T-helper 2 cell treated with Interferon-gamma antibody and Interleukin-4, amounts not matched to agents 100 ng/mL and 5 ng/mL, for 36 hours (primary cell): ENCODE measurements around the gene MICAL1. TPM values are rescaled to one million over a fixed set of nuclear protein-coding genes. Genes with fewer than 3 reads are reported as not detected.
"Not testable (repeated sequence)": the region's sequence is repeated elsewhere in the genome, so short reads cannot be mapped to it uniquely, and the experiment has no call there.

Source experiments
- intact Hi-C: fragments of 100-400 bp; cut with micrococcal nuclease; formaldehyde crosslinking; loops from one replicate; pipeline ENCODE4 v1.15.1; 2023
- total RNA-seq: library from RNA; stranded (reverse); gene quantifications from 2 replicates; pipeline ENCODE4 v1.2.3, GENCODE V29; 2022

The MICAL1 gene
- total RNA-seq, 1 donor from 2014 or later, result 84.6 TPM

DNA sequence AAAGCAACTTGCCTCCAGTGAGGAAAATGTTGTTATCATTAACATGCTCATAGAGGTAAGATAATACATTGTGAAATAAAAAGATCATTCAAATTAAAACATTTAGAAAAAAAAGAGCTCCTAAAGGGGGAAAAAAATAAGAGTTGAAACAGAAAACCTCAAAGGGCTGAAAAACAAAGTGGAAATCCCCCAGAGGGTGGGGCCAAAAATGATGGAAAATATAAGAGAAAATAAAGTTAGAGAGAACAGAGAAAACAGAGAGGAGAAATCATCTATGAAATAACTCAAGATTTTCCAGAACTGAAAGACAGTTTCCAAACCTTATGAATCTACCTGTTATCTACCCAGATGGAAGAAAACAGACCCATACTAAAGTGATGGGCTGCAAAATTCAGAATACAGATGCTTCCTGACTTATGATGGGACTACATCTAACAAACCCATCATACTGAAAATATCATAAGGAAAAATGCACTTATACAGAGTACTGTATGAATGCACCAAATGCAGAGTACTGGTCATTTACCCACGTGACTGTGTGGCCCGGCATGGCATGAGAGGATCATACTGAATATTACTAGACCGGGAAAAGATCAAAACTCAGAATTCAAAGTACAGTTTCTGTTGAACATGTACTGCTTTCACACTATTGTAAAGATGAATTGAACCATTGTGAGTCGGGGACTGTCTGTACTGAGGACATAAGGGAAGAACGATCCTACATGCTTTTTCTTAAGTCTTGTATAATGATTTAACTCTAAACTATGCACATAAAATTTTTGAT lies 23.5 kb upstream of the MICAL1 start:
- intact Hi-C loops, result no loop called here

DNA sequence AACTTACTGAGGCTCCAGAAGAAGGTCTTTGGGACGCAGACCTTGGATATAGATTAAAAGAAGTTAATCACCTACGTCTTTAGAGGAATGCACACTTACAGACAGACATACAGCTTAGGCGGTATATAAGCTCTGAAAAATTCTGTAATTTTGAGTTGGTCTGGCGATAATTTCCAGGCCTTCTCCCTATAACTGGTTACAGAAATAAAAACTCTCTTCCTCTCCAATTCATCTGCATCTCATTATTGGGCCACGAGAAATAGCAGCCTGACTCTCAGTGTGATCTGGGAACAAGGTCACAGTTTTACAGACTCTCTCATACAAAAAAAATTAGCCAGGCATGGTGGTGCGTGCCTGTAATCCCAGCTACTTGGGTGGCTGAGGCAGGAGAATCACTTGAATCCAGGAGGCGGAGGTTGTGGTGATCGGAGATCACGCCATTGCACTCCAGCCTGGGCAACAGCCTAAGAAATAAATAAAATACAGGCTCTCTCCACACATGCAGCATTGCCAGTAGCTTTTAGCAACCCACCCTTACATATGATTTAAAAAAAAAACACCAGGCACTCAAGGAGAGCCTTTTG lies 22.7 kb upstream of the MICAL1 start:
- intact Hi-C loops, result no loop called here

DNA sequence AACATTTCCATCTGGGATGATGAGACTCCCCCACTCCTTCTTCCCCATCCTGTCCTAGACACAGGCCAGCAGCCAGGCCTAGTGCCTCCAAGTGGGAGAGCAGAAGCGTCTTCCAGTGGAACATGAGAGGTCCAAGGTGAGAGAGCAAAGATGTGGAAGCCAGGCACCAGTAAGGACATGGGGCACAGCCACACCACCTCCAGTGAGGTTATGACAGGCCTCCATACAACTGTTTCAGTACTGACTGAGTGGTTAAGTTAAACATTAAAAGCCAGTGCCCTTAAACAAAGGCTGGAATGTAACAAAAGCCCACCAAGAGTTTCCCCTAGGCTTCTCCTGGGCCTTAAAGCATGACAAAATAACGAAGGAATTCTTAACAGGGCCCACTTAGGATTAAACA lies 22.2 kb upstream of the MICAL1 start:
- intact Hi-C loops, result no loop called here

DNA sequence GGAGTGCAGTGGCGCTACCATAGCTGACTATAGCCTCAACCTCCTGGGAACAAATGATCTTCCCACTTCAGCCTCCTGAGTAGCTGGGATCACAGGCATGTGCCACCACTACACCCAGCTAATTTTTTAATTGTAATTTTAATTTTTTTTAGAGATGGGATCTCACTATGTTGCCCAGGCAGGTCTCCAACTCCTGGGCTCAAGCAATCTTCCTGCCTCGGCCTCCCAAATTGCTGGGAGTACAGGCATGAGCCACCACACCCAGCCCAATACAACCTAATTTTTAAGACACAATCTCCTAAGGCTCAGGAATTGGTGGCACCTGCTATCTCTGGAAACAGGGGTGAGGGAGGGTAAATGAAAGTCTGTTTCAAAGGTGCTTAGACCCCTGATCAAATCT lies 21.6 kb upstream of the MICAL1 start:
- intact Hi-C loops, result no loop called here

DNA sequence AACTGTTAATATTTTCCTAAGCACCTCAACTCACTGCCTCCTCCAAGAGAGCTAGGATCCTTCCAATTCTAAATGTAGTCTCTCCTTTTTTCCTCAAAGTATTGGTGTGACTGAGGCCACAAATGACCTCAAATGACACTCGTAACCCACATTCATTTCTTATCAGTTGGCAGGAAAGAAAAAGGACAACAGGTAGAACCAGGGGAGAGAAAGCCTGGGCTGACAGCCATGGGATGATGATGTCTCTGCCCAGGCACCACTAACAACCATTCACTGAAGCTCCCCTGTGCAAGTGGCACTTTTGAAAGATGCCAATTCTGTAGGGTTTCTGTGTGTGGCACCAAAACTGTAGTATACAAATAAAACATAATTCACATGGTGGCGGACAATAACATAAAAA lies 20.1 kb upstream of the MICAL1 start:
- intact Hi-C loops, result no loop called here

DNA sequence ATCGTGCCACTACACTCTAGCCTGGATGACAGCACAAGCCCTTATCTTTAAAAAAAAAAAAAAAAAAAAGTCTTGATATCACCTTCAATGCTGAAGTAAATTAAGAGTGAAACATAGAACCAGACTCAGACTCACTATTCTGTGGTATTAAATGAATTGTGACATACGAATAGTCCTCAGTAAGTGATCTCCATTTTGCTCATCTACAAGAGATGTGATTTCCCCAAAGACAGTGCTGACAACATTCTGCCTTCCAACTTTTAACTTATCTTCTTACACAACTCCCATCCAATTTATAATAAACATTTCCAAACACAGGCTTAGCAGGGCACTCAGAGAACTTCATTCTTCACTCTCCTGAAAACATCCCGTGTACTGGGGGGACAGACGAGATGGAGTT lies 19.4 kb upstream of the MICAL1 start:
- intact Hi-C loops, result no loop called here

DNA sequence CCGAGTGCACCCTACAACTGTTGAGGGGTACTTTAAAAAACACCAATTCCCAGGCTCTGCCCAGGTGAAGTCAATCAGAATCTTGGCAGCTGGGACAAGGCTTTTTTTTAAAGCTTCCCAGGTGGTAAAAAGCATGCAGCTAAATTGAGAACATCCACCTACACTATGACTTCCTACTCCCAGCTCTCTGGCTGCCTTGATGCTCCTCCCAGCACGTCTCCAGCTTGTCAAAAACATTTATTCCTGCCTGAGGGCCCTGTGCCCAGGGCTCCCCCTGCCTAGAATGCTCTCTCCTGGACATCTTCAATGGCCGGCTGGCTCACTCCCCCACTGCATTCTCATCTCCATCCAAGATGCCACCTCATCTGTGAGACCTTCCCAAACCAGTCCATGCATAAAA lies 17.5 kb upstream of the MICAL1 start:
- intact Hi-C loops, result no loop called here

DNA sequence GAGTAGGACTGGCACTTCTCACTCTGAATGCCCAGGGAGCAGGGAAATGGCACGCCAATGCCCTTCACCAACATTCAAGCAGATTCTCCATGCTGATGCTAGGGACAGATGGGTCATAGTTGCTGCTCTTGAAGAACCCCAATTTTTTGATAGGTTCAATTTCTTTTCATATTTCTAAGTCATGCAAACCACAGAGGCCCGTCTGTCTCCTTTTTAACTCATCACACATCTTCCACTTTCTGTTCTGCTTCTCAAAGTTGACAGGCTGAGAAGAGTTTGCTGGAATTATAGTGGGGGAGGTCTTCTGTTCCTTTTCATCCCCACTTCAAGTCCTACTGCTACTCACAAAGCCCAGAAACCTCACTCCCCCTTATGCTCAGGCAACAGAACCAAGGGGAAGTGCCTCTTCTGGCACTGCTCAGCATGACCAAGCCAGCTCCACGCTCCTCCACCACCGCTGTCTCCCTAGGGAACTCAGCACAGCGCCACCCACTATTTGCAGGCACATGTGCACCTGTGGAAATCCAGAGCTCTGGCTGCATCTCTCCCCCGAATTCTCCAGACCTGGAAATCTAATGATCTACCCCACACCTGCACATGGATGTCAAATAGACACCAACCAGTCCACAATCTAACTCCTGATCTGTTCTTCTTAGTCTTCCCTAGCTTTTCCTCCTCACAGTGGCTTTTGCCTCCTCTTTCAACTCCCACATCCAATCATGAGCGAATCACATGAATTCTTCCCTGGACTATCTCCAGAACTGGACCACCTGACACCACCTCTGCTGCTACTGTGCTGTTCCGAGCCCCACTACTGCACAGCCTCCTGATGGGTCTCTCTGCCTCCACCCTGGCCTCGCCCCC lies 16.8 kb upstream of the MICAL1 start:
- intact Hi-C loops, result no loop called here

DNA sequence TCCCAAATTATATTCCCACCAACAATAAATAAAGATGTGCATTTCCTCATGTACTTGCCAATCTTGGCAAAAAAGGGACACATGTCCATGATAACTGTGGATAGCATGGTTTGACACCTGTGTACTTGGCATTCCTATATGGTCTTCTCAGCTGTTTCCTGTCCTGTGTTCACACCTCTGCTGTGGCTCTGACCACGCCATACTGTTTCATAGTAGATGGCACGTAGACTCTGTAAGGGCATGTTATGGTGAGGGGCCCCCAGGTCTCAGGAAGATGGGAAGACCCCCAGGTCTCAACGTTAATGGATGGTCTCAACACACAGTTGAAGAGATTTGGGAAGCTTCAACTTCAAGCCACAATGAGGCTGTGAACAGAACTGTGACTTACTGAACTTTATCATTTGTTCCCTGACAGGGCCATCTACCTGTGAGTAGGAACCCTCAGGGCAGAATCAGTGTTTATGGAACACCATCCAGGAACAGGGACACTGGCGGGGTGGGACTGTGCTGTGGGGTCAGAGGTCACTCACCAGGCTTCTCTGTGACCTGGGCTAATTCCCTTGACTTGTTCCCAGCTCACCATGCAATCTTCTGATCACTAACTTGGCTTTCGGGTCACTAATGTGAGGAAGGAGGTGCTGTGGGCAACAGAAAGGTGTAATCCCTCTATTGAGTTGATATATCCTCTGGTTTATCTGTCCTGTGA lies 15.7 kb upstream of the MICAL1 start:
- intact Hi-C loops, result no loop called here

DNA sequence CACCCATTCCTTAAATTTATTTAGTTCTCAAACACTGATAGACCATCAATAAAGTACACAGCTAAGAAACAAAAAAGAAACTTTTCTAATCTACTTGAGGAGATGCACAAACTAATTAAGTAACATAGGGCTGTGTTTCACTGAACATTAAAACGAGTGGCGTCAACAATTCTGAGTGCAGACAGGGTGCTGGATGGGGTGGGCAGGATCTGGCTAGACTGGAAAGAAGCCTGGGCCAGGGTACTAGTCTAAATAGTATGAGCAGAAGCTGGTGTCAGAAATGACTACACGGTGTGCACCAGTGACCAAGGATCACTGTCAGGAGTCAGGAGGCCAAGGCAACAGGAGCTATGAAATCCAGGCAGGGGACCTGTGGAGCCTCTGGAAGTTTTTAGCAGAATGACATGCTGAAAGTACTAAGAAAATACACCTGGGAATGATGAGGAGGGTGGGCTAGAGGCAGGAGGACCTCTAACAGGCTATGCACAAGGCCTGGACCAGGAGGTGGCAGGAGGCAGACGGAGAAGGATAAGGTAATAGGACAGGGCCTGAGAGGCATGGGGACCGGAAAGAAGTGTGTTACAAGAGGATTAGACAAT lies 14.1 kb upstream of the MICAL1 start:
- intact Hi-C loops, result no loop called here

DNA sequence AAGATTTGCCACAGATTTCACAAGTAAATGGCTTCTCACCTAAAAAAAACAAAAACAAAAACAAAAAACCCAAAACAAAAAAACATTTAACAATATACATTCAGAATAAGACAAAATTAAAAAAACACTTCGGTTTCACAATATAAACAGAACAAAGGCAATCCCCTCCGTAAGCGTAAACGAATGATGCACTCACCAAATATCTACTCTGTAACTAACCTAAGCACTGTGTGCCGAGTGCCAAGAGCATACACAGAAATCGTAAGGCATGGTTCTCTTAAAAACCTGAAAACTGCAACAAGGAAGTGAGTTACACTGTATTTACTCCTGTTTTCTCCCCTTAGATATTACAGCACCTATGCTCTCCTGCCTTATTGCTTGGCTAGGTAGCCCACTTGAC lies 12.1 kb upstream of the MICAL1 start:
- intact Hi-C loops, result no loop called here

DNA sequence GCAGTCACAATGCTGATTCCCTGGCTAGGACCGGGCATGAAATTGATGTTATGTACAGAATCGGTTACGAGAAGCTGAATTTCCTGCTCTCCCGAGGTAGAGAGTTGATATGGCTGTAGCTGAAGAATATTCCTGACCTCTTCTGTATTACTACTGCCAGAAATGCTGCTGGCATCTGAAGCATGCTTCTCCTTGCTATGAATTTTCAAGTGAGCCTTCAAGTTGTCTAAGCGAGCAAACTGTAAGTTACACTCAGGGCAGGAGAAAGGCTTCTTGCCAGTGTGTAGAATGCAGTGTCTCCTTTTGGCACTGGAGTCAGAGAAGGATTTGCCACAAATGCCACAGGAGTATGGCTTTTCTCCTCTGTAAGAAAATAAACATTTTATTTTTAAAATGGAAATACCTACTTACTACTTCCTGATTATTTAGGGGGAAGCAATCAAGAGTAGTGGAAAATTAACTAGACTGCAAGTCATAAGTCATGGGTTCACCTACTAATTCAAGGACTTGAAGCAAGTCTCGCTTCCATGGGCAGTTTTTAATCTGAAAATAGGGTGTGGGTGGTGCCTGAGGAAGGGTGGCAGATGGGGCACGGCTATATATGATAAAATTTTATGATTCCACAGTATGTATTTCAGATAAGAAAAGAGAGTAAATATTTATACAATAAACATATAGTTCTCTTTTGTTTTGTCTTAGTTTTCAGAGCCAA lies 10.8 kb upstream of the MICAL1 start:
- intact Hi-C loops, result no loop called here

DNA sequence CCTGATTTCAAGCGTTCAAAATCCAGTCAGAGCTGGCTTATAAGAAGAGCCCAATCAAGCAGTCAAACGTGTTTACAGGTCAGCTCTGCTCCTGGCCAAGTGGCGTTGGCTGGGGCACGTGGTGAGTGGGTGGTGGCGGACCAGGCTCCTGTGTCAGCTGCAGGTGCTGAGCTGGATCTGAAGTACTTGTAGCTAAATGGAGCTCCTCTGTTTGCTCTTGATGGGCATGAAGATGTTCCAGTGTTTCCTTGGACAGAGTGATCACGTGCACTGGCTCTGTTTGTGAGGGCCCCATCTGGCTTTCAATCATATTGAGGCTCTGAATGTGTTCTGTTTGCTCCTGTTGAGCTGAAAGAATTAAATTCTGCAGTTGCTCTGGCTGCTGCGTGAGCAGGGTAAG lies 10.2 kb upstream of the MICAL1 start:
- intact Hi-C loops, result no loop called here

DNA sequence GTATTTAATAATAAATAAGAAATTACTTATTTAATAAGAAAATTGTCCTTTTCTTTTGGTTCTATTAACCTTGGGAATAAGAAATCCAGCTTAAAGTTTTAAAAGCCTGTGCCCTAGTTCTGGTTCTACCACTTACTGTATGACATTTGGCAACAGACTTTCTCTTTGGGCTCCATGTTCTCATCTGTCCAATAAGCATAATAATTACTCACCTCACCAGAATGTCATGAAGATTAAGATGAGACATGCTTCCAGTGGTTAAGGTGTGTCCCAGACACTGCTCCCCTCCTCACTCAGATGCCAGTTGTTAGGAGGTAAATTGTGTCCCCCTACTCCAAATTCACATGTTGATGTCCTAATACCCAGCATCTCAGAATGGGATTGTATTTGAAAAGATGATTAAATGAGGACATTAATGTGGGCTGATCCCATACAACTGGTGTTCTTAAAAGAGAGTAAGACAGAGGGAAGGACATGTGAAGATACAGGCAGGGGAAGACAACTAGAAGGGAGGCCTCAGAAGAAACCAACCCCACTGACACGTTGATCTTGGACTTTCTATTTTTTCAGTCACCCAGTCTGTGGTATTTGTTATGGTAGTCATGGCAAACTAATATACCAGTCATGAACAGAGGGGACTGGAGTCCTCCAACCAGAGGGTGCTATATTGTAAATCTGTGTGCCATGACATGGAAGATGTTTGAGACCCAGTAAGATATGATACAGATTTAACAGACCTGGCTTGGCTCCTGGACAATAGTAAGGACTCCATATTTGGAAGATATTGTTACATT lies 6.4 kb upstream of the MICAL1 start:
- intact Hi-C loops, result no loop called here

DNA sequence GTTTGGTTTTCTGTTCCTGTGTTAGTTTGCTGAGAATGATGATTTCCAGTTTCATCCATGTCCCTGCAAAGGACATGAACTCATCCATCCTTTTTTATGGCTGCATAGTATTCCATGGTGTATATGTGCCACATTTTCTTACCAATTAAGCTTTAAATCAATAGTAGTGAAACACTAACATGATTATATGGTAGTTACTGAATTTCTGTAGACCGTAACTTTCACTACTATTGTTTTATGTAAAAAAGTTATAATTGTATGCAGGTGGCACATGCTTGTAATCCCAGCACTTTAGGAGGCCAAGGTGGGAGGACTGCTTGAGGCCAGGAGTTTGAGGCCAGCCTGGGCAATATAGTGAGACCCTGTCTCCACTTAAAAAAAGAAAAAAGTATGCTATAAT lies 5.6 kb upstream of the MICAL1 start:
- intact Hi-C loops, result not testable (repeated sequence)

DNA sequence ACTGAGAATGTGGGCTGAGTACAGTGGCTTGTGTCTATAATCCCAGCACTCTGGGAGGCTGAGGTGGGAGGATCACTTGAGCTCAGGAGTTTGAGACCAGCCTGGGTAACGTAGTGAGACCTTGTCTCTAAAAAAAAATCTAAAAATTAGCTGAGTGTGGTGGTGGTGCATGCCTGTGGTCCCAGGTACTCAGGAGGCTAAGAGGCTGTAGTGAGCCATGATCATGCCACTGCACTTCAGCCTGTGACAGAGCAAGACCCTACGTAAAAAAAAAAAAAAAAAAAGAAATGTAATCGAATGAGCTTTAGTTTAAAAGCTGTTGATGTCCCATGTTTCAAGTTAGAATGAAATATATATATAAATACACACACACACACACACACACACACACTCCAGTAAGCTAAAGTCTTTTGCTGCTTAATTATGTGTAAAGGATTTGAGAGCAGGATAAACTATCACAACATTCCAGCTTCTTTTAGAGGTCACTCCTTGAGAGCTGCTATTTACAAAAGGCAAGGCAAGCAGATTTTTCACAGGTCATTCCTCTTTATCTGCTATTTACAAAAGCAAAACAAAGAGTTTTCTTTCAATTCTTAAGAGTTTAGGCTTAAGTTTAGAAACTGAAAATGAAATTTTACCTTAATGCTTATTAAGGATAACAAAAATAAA lies 4.7 kb upstream of the MICAL1 start:
- intact Hi-C loops, result no loop called here

DNA sequence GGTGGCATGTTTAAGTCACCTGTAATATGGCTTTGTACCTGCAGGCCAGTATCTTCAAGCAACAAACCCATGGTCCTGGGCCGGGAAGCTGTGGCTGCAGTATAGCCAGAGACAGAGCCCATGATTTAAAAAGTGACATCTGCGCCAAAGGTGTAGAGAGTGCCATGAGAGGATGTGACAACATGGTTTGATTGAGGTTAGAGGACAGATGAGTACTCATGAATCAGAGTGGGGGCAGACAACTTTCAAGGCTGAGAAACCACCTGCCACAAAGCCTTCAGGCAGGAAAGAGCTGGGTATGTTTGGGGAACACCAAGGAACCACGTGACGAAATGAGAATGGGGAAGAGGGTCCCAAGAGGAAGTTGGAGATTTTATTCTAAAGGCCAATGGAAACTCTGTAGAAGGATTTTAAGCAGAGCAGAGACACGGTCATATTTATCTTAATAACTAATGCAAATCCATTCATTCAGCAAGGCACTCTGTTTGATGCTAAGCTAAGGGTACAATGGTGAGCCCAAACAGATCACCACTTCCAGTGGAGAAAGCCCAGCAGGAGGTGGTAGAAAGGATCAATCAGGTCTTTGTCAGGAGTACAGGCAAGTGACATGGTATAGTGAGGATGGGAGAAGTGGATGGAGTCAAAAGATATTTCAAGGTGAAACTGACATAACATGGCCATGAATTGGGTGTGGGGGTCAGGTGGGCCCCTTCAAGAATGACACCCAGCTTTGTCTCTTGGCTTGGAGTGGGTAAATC lies 3.4 kb upstream of the MICAL1 start:
- intact Hi-C loops, result loop anchor here (1.0 to 5.0 kb wide), 2 partner anchors 32 to 902 kb away; no protein-coding TSS in a partner anchor

DNA sequence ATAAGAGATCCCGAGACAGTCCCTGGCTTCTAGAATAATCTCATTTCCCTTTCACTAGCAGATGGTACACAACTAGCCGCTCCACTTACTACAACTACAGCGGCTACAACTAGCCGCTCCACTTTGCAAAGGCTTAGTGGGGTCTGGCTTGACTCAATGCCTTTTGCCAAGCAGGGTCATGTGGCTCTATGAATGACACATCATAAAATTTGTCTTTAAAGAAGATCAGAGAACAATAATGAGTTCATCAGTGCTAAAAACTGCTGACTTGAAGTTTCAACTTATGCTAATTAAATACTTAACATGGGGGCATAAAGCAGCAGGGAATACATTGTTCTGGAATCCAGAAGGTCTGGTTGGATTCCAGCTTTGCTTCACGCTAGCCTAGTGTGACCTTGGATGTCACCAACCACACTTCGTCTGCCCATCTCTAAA lies 2.0 kb upstream of the MICAL1 start:
- intact Hi-C loops, result loop anchor here (5.0 kb wide), 1 partner anchor 900 kb away; no protein-coding TSS in a partner anchor
